Endodermal cell (in vitro differentiated cells): ENCODE results near the gene TOM1L2. TPM values are rescaled to one million over a fixed set of nuclear protein-coding genes. Genes with fewer than 3 reads are reported as not detected.
A peak's percentile ranks its signal among the peaks of the same experiment; 100 is the strongest.

Source experiments
- DNase-seq: peaks from one replicate; pipeline ENCODE4 v3.0.0-alpha.2; 2017
- H3K27ac ChIP-seq: 2 replicates; pipeline ENCODE4 v1.5.1; 2013; ENCODE audit warnings: mild to moderate bottlenecking, low read depth, low read length, moderate library complexity
- H3K27me3 ChIP-seq: 2 replicates; pipeline ENCODE4 v1.6.1; 2013; ENCODE audit warnings: mild to moderate bottlenecking, low read length, moderate library complexity; ENCODE audit not compliant: insufficient read depth, control insufficient read depth, poor library complexity, severe bottlenecking
- H3K36me3 ChIP-seq: 2 replicates; pipeline ENCODE4 v1.7.0; 2013; ENCODE audit warnings: mild to moderate bottlenecking, low read length, moderate library complexity; ENCODE audit not compliant: control insufficient read depth, insufficient read depth
- H3K4me1 ChIP-seq: one replicate; pipeline ENCODE4 v1.7.0; 2013; ENCODE audit warnings: low read length; ENCODE audit not compliant: control insufficient read depth, insufficient read depth
- H3K4me3 ChIP-seq: 2 replicates; pipeline ENCODE4 v1.5.1; 2013; ENCODE audit warnings: mild to moderate bottlenecking, low read length, moderate library complexity
- H3K9ac ChIP-seq: 2 replicates; pipeline ENCODE4 v1.6.1; 2013; ENCODE audit warnings: mild to moderate bottlenecking, low read length, moderate library complexity; ENCODE audit not compliant: poor library complexity, severe bottlenecking; ENCODE audit errors: extremely low read depth
- H3K9me3 ChIP-seq: 2 replicates; pipeline ENCODE4 v1.6.1; 2013; ENCODE audit warnings: mild to moderate bottlenecking, low read length, moderate library complexity; ENCODE audit not compliant: control insufficient read depth
- H3K27ac Mint-ChIP-seq: 2 replicates; pipeline ENCODE4 v1.8.0; 2020; ENCODE audit warnings: mixed read lengths
- H3K27me3 Mint-ChIP-seq: 2 replicates; pipeline ENCODE4 v1.8.0; 2021; ENCODE audit warnings: mild to moderate bottlenecking, mixed read lengths; ENCODE audit not compliant: insufficient read depth
- H3K36me3 Mint-ChIP-seq: 2 replicates; pipeline ENCODE4 v1.8.0; 2020; ENCODE audit warnings: low read depth, mixed read lengths
- H3K4me1 Mint-ChIP-seq: 2 replicates; pipeline ENCODE4 v1.8.0; 2020; ENCODE audit warnings: mixed read lengths
- H3K4me3 Mint-ChIP-seq: 2 replicates; pipeline ENCODE4 v1.8.0; 2020; ENCODE audit warnings: mild to moderate bottlenecking, moderate library complexity, mixed read lengths
- H3K9me3 Mint-ChIP-seq: 2 replicates; pipeline ENCODE4 v1.8.0; 2020; ENCODE audit warnings: mild to moderate bottlenecking, mixed read lengths
- CTCF ChIP-seq: fragments of 200-600 bp; sonication (generic); conservative IDR thresholded peaks from 2 replicates; pipeline ENCODE4 v1.5.0; 2021; ENCODE audit warnings: antibody characterized with exemption, mild to moderate bottlenecking
- WGBS, 2 experiments: methylation state at CpG; one replicate each; pipeline versions ENCODE4 v1.1.5 to v1.1.7; 2013; ENCODE audit warnings: missing lambda C conversion rate in 2 of 2, mixed read lengths in 1 of 2; ENCODE audit not compliant: insufficient coverage in 1 of 2, insufficient read length in 1 of 2; 5-methylcytosine and 5-hydroxymethylcytosine counted together
- total RNA-seq, 2 donors: library from RNA; stranded (reverse); fragmentation: NEBNext Ultra II Directional in 1 of 2; extraction: Animal tissue kit (Norgen Biotek cat#: 25700) in 1 of 2; gene quantifications; 2 replicates in 1 of 2; 3 replicates in 1 of 2; pipeline ENCODE4 v1.2.1, GENCODE V29; 2021

TOM1L2 gene
- total RNA-seq, 2 donors from 2014 or later: 10.2 to 11.5 TPM

- WGBS, 2 experiments: 94% methylated on average over 11 to 13 of the region's 13 CpGs
Measured at GRCh38 chr17:17845046-17845775, 127.0 kb downstream of the TOM1L2 start.

GRCh38 chr17:17844500-17844899 is 127.7 kb downstream of the TOM1L2 start:
- 94 to 97% methylated on average over 3 to 5 of the region's 6 CpGs for WGBS, 2 experiments
- H3K4me1 Mint-ChIP-seq: peaks cover 16% of the 10 kb centered on the region
- no peak for TF ChIP-seq CTCF
- no peak for DNase-seq
- H3K27ac ChIP-seq: peak overlapping the region; percentile 38
- H3K4me3 ChIP-seq: no peak overlapping the region
- no peaks in the 10 kb centered on the region for H3K9me3 Mint-ChIP-seq
- H3K36me3 ChIP-seq: no peaks in the 10 kb centered on the region
- no peak overlapping the region for H3K4me3 Mint-ChIP-seq
- H3K4me1 ChIP-seq: no peaks in the 10 kb centered on the region
- H3K27me3 ChIP-seq: no peaks in the 10 kb centered on the region
- no peaks in the 10 kb centered on the region for H3K36me3 Mint-ChIP-seq
- no peaks in the 10 kb centered on the region for H3K27me3 Mint-ChIP-seq
- no peak overlapping the region for H3K9ac ChIP-seq
- no peaks in the 10 kb centered on the region for H3K9me3 ChIP-seq
- no peak overlapping the region for H3K27ac Mint-ChIP-seq

More at GRCh38 chr17:17845046-17845775, 127.0 kb downstream of the TOM1L2 start:
- no peak overlapping the region for H3K27ac ChIP-seq
- H3K4me3 ChIP-seq: no peak overlapping the region
- no peak for TF ChIP-seq CTCF
- Mint-ChIP-seq H3K27me3 (no peaks in the 10 kb centered on the region), H3K4me3 (no peak overlapping the region), H3K36me3 (no peaks in the 10 kb centered on the region), H3K27ac (no peak overlapping the region), H3K9me3 (no peaks in the 10 kb centered on the region), H3K4me1 (peaks cover 19% of the 10 kb centered on the region)
- no peaks in the 10 kb centered on the region for H3K27me3 ChIP-seq
- H3K36me3 ChIP-seq: no peaks in the 10 kb centered on the region
- H3K9ac ChIP-seq: no peak overlapping the region
- DNase-seq: peak; percentile 57
- no peaks in the 10 kb centered on the region for H3K4me1 ChIP-seq
- H3K9me3 ChIP-seq: no peaks in the 10 kb centered on the region

GRCh38 chr17:17844079-17844478 is 128.1 kb downstream of the TOM1L2 start:
- Histone ChIP-seq H3K27me3 (no peaks in the 10 kb centered on the region), H3K36me3 (no peaks in the 10 kb centered on the region), H3K27ac (peak overlapping the region; percentile 38), H3K4me1 (no peaks in the 10 kb centered on the region), H3K9ac (no peak overlapping the region), H3K4me3 (no peak overlapping the region), H3K9me3 (no peaks in the 10 kb centered on the region)
- H3K27me3 Mint-ChIP-seq: no peaks in the 10 kb centered on the region
- WGBS, 2 experiments: 86 to 91% methylated on average over 7 of the region's 7 CpGs
- H3K9me3 Mint-ChIP-seq: no peaks in the 10 kb centered on the region
- DNase-seq: peak; percentile 55
- no peak overlapping the region for H3K4me3 Mint-ChIP-seq
- no peak overlapping the region for H3K27ac Mint-ChIP-seq
- peaks cover 15% of the 10 kb centered on the region for H3K4me1 Mint-ChIP-seq
- H3K36me3 Mint-ChIP-seq: no peaks in the 10 kb centered on the region
- no peak for TF ChIP-seq CTCF
